Sciatic nerve (tissue), 2 donors: ENCODE data around the gene INCENP. TPM values are rescaled to one million over a fixed set of nuclear protein-coding genes. Genes with fewer than 3 reads are reported as not detected.
"Not testable (repeated sequence)": the region's sequence is repeated elsewhere in the genome, so short reads cannot be mapped to it uniquely, and the experiment has no call there.

ENCODE experiments used
- ATAC-seq: fragments of 200-7000 bp; cut with Tn5 transposase; one replicate; pipeline ENCODE4 v1.9.1; 2020; ENCODE audit warnings: mild to moderate bottlenecking, moderate library complexity
- DNase-seq: peaks from one replicate; pipeline ENCODE4 v3.0.0-alpha.2; 2020; ENCODE audit warnings: low spot score
- intact Hi-C: fragments of 100-400 bp; cut with DNase I; formaldehyde crosslinking; loops from one replicate; pipeline ENCODE4 v1.14.2; 2022
- total RNA-seq: library from RNA; stranded (reverse); fragmentation: NEBNext Ultra II Directional; extraction: Animal tissue kit (Norgen Biotek cat#: 25700); gene quantifications from one replicate; pipeline ENCODE4 v1.2.1, GENCODE V29; 2021
- donor health status: DM: no; HTN: no; CAD: no.
- donor health status: DM: no; HTN: no; CAD: no.

The INCENP gene
- total RNA-seq, 1 donor from 2014 or later: 19.4 TPM

DNA sequence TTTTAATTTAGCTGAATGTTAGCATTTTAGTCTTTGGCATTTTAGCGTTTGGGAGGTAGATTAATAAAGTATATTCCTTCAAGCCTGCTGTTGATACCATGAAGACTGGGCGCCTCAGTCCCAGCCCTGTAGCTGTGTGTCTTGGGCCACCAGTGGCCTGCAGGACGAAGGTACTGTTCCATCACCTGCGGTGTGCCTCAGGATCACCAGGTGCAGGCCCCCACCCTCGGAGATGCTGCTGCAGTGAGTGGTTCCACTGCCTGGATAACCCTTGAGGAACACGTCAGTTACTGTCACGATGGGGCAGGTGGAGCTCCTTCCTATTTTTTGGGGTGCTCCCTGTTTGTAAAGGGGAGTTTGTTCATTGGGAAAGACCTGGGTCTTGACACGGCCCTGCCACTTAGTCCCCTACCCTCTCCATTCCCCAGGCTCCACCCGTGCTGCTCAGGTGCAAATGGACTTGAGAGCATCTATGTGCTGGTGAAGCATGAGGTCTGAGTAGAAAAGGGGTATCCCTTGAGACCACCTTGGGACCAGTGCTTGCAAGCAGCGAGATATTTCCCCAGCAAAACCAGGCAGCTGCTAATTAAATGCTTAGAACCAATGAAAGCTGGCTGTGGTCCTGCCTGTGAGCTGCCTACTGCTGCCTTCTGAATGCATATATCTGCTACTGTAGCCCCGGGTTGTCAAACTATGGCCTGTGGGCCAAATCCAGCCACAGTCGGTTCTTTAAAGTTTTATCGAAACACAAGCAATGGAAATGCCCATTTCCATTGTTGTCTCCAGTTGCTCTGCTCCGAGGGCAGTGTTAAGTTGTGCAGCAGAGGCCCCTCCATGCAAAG lies 28.7 kb downstream of the INCENP start:
- intact Hi-C loops: no loop called here
- DNase-seq (no peak), ATAC-seq (no peak)

DNA sequence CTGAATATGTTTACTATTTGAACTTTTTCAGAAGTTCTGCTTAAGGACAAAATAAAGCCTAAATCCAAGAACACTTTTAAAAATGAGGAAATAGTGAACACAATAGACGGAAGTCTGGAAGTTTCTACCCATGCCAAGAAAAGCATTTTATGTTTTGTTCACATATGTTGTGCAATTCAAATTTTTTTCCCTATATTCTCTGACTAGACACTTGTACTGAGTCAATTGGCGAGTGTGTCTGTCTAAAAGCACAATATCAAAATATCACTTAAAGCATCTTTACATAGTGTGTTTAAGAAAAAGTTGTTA lies 29.2 kb downstream of the INCENP start:
- intact Hi-C loops: no loop called here
- ATAC-seq: peak; percentile 24
- DNase-seq: no peak

DNA sequence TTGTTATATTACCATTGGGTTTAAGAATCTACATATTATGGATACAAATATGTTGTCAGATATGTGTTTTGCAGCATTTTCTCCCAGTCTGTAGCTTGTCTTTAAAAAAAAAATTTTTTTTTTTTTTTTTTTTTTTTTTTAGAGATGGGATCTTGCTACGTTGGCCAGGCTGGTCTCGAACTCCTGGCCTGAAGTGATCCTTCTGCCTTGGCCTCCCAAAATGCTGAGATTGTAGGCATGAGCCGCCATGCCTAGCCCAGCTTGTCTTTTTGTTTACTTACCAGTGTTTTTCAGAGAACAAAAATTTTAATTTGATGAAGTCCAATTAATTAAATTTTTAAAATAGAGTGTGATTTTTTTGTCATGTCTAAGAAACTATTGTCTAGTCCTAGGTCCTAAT lies 29.8 kb downstream of the INCENP start:
- DNase-seq: no peak
- intact Hi-C loops: no loop called here
- no peak for ATAC-seq

DNA sequence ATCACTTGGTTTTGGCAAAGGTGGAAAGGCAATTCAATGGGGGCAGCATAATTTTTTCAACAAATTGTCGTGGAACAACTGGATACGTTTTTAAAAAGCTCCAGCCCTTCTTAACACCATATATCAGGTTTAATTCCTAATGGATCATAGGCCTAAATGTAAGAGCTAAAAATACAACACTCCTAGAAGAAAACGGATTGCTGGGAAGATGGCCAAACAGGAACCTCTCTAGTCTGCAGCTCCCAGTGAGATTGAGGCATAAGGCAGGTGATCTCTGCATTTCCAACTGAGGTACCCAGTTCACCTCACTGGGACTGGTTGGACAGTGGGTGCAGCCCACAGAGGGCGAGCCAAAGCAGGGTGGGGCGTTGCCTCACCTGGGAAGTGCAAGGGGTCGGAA lies 33.8 kb downstream of the INCENP start:
- ATAC-seq: no peak
- intact Hi-C loops: no loop called here
- no peak for DNase-seq

DNA sequence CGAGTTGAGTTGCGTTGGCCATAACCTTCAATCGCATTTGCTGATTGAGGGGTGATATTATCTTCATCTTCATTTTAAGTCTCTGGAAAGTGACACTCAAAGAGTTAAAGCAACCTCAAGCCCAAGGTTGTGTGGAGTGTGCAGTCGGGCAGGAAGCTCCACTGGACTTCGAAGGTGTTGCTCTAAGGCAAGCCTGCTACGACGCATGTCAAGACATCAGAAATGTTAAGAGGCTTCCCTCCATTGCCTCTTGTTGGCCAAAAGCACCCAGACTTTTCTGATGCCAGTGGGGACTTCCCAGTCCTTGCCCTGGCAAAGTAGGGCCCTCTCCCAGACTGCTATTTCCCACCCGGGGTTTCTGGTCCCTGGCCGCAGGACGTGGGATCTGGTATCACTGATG lies 42.6 kb downstream of the INCENP start:
- DNase-seq (no peak), ATAC-seq (no peak)
- intact Hi-C loops: no loop called here

DNA sequence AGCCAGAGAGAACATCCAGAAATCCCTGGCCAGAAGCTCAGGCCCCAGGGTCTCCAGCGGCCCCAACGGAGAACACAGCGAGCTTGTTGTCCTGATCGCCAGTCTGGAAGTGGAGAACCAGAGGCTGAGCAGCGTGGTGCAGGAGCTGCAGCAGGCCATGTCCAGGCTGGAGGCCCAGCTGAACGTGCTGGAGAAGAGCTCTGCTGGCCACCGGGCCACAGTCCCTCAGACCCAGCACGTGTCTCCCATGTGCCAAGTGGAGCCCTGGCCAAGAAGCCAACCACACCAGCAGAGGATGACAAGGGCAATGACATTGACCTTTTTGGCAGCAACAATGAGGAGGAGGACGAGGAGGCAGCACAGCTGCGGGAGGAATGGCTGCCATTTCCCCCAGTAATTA lies 45.6 kb downstream of the INCENP start:
- ATAC-seq (peak; percentile 28), DNase-seq (no peak)
- intact Hi-C loops: no loop called here

DNA sequence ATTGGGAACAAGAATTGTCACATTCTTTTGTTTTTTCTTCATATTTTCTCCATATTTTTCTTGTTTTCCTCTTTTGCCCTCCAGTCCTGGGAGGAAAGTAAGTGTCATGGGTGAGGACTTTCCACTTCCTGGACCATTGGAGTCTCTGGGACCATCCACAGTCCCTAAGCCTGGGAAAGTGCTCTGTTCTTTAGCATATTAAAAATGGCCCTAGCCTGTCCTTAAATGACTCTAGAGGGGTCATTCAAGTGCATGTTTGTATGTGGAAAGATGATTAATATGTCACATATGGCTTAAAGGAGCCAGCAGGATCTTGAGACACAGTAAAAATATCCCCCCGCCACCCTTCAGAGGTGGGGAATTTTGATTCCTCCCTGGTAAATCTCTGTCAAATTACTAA lies 46.1 kb downstream of the INCENP start:
- intact Hi-C loops: no loop called here
- ATAC-seq: no peak
- no peak for DNase-seq

DNA sequence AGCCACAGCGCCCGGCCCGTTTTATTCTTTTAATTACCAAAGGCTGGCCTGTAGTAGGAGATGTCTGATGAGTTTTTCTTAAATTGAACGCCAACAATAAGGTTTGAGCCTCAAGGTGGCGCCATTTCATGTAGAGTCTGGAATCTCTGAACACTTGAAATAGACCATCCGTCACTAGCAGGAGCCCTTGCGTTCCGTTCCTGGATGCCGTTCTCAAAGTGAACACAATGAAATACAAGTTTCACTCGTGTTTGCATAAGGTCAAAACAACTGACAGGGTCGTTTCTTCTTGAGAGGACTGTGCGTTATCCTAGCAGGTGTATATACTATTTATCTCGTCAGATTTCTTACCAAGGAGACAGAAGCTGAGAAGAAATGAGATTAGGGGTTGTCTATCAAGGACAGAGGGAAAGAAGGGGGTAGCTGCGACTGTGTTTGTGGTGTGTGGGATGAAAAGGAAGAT lies 47.5 kb downstream of the INCENP start:
- peak; percentile 84 for ATAC-seq
- intact Hi-C loops: no loop called here
- peak; percentile 87 for DNase-seq

DNA sequence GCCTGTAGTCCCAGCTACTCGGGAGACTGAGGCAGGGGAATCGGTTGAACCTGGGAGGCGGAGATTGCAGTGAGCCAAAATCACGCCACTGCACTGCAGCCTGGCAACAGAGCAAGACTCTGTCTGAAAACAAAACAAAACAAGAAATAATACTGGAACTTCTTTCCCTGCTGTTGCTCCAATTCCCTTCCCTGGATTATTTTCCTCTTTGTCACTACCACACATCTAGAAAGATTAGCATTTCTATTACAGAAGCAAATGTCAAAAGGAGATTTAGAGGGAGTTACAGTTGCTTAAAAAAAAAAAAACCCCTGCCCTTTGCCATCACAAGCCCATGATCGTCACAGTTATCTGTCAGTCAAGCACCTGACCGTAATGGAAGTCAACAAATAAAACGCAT lies 48.5 kb downstream of the INCENP start:
- intact Hi-C loops: no loop called here
- ATAC-seq: no peak

DNA sequence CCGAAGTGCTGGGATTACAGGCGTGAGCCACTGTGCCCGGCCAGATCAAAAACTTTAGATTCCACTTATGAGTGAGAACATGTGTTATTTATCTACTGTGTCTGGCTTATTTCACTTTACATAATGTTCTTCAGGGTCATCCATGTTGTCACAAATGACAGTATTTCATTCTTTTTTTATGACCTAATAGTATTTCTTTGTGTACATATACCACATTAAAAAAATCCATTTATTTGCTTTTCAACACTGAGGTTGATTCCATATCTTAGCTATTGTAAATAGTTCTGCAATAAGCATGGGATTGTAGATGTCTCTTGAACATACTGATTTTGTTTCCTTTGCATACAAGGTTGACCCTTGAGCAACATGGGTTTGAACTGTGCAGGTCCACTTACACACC lies 53.0 kb downstream of the INCENP start:
- ATAC-seq (no peak), DNase-seq (no peak)
- intact Hi-C loops: no loop called here

More for the DNA sequence above, 48.5 kb downstream of the INCENP start:
- no peak for DNase-seq

DNA sequence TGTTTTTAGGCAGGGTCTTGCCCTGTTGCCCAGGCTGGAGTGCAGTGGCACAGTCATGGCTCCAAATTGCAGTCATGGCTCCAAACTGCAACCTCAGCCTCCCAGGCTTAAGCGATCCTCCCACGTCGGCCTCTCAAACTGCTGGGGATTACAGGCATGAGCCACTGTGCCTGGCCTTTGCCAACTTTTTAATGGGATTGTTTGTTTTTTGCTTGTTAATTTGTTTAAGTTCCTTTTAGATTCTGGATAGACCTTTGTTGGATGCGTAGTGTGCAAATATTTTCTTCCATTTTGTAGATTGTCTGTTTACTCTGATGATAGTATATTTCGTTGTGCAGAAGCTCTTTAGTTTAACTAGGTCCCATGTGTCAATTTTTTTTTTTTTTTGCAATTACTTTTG lies 56.2 kb downstream of the INCENP start:
- no peak for DNase-seq
- intact Hi-C loops: no loop called here
- no peak for ATAC-seq

DNA sequence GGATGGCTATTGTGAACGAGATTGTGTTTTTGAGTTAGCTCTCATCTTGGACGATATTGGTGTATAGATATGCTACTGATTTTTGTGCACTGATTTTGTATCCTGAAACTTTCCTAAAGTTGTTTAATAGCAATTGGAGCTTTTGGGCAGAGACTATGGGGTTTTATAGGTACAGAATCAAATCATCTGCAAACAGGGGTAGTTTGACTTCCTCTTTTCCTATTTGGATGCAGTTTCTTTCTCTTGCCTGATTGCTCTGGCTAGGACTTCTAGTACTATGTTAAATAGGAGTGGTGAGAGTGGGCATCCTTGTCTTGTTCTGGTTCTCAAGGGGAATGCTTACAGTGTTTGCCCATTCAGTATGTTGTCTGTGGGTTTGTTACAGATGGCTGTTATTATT lies 57.3 kb downstream of the INCENP start:
- no peak for ATAC-seq
- intact Hi-C loops: no loop called here
- DNase-seq: no peak

DNA sequence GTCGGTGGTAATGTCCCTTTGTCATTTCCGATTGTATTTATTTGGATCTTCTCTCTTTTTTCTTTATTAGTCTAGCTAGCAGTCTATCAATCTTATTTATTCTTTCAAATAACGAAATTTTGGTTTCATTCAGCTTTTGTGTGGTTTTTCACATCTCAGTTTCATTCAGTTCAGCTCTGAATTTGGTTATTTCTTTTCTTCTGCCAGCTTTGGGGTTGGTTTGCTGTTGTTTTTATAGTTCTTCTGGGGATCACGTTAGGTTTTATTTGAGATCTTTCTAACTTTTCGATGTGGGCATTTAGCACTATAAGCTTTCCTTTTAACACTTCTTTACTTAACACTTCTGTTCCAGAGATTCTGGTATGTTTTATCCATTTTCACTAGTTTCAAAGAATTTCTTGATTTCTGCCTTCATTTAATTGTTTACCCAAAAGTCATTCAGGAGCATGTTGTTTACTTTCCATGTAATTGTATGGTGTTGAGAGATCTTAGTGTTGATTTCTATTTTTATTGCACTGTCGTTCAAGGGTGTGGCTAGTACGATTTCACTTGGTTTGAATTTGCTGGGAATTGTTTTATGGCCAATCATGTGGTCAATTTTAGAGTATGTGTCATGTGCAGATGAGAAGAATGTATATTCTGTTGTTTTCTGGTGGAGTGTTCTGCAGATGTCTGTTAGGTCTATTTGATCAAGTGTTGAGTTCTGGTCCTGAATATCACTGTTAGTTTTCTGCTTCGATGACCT lies 58.5 kb downstream of the INCENP start:
- intact Hi-C loops: no loop called here
- ATAC-seq (no peak), DNase-seq (no peak)

DNA sequence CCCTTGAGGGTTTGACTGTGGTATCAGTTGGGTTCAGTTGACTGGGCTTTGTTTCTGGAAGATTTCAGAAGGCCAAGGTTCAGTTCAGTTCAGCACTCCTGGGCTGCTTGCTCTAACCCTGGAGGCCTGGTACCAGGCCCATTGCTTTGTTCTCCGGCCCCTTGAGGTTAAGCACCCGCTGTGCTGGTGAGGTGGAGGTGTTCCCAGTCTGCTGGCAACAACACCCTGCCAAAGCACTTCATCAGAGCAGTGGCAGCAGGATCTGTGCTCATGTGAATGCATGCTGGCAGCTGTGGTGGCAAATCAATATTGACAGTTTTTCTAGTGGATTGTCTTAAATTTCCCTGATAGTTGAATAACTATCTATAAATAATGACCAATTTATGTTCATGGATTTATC lies 62.4 kb downstream of the INCENP start:
- no peak for ATAC-seq

DNA sequence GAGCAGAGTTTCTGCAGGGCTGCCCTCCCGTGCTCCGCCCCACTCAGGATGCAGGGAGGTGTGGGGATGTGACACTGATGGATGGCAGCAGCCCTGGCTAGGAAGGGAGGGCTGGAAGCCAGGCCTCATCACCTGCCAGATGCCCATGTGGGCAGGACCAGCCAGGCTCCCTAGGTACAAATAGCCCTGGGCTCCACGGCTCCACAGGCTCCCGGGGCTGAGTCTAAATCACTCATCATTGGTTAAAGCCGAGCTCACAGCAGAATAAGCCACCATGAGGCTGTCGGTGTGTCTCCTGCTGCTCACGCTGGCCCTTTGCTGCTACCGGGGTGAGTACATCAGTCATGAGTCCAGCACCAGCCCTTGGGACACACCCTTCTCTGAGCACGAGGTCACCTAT lies 66.2 kb downstream of the INCENP start, which contains the start of gene SCGB1D1:
TSS of gene SCGB1D1 (plus strand) at position 206 of the 400 bp plus-strand sequence. CDS start at position 275, 69 bp downstream.
- DNase-seq (no peak), ATAC-seq (no peak)
- intact Hi-C loops: no loop called here

More for the DNA sequence above, 62.4 kb downstream of the INCENP start:
- intact Hi-C loops: loop anchor here (5.0 kb wide), 1 partner anchor 1484 kb away; no protein-coding TSS in a partner anchor
- no peak for DNase-seq

DNA sequence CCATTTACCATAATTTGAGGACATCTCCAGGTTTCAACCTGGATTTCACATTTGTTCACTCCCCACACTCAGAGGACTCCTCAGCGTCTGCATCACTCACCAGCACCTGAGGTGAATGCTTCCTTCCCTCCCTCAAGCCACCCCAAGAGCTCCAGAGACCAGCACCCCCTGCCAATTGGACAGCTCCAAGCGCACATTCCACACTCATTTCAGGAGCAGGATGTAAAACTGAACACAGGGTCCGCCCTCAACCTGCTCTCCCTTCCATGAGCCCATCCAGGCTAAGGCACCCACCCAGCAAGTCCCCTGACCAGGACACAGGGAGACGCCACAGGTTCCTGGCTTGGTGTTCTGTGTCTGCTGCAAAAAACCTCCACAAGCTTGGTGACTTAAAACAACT lies 70.1 kb downstream of the INCENP start:
- DNase-seq (no peak), ATAC-seq (no peak)
- intact Hi-C loops: no loop called here

DNA sequence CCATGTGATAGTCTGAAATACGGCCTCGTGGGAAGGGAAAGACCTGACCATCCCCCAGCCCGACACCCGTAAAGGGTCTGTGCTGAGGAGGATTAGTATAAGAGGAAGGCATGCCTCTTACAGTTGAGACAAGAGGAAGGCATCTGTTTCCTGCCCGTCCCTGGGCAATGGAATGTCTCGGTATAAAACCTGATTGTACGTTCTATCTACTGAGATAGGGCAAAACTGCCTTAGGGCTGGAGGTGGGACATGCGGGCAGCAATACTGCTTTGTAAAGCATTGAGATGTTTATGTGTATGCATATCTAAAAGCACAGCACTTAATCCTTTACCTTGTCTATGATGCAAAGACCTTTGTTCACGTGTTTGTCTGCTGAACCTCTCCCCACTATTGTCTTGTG lies 71.2 kb downstream of the INCENP start:
- intact Hi-C loops, ATAC-seq, DNase-seq: not testable (repeated sequence)

DNA sequence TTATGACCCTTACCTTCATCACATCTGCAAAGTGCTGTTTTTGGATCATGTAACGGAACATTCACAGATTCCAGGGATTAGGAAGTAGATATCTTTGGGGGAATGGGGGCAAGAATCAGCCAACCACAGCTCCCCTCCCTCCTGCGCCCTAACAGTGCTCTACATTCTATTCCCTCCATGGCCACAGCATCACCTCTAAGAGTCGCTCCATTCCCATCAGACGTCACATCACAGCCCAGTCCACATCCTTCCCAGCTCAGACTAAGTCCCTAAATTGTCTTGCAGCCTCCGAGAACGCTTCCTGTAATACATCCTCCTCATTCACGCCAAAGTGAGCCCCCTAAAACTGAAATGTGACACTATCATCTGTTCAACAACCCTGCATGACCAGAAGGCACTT lies 72.1 kb downstream of the INCENP start:
- ATAC-seq: no peak
- intact Hi-C loops: no loop called here
- no peak for DNase-seq

DNA sequence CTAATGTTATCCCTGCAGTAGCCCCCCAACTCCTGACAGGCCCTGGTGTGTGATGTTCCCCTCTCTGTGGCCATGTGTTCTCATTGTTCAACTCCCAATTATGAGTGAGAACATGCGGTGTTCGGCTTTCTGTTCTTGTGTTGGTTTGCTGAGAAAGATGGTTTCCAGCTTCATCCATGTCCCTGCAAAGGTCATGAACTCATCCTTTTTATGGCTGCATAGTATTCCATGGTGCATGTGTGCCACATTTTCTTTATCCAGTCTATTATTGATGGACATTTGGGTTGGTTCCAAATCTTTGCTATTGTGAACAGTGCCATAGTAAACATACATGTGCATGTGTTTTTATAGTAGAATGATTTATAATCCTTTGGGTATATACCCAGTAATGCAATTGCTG lies 73.6 kb downstream of the INCENP start:
- ATAC-seq, DNase-seq, intact Hi-C loops: not testable (repeated sequence)

DNA sequence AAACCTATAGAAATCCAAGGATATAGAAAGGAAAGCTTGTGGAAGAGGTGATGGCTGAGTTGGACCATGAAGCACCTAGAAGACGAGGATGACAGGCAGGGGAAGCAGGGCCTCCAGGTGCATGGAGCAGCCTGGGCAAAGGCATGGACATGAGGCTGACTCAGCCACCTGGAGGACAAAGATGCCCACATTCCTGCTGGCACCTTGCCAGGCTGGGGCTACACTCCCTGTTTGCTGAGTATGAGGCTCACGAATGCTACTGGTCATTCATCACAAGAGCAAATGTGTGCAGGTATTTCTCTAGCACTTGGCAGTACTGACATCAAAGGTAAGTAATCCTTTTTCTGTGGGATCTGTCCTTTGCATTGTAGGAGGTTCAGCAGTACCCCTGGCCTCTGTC lies 77.6 kb downstream of the INCENP start:
- no peak for DNase-seq
- intact Hi-C loops: no loop called here
- ATAC-seq: no peak
